Stromal cell of bone marrow (primary cell): ENCODE measurements around the gene AOAH.

Experiments used
- DNase-seq: peaks from one replicate; pipeline ENCODE4 v3.0.0-alpha.2; 2012; ENCODE audit warnings: low read depth

The AOAH gene

GRCh38 chr7:36546331-36546730, 178.0 kb downstream of the AOAH start:
- no peak for DNase-seq

DNA sequence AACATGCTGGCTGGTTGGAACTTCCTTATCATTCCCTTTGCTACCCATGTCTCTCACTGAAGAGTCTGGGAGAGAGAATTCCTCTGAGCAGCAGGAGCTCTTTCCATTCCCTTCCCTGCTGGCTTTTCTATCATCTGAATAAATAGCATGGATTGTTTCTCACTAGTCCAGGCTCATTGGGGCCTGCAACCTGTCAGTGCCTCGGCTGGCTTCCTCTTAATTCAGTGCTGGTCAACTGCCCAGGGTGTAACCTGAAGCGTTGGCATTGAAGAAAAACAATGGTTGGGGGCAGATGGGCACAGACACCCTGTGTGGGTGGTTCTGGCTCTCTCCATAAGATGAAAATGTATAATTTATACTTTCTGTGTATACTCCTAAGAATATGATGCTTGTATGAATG, 179.0 kb downstream of the AOAH start:
- DNase-seq: no peak

DNA sequence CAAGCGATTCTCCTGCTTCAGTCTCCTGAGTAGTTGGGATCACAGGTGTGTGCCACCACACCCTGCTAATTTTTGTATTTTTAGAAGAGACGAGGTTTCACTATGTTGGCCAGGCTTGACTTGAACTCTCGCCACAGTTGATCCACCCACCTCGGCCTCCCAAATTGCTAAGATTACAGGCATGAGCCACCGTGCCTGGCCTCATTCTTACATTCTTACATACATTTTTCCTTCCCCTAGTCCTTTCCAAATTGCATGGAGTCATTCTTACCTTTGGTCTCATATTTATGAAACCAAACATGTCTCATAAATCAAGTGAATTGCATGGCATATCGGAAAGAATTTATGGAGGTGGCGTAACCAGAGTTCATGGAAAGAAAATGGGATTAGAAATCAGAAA, 186.2 kb downstream of the AOAH start:
- DNase-seq: no peak

DNA sequence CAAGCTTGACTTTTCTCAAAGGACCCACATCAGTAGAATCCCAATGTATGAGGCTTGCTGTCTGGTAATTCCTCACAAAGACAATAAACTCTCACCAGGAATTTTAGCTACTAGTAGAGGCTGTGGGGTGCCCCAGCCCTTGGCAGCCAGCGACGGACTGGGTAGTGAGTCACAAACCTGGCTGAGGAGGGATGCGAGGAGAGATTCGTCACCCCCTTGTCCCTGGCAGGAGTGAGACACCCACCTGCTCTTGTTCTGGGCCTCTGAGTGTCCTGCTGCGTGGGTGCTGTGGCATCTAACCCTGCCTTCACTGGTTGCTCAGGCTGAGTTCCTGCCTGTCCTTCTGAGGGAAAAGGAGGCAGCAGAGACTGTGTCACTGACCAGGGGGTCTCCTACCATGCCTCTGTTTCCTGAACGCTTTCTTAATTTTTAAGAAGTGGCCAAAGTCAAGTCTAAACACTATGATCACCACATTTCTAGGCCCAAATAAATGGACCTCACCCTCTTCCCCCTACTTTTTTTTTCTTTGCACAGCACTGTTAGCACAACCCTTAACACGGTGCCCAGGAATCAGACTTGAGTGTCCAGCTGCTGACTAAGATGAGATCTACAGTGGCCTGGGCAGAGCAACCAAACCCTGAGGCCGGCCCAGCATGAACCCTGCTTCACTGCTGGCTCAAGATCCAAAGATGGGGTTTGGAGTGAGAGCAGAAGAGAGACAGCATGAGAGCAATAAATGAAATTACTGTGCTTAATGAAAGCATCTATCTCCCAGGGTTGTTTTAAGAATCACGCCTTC, 188.2 kb downstream of the AOAH start:
- DNase-seq: no peak

DNA sequence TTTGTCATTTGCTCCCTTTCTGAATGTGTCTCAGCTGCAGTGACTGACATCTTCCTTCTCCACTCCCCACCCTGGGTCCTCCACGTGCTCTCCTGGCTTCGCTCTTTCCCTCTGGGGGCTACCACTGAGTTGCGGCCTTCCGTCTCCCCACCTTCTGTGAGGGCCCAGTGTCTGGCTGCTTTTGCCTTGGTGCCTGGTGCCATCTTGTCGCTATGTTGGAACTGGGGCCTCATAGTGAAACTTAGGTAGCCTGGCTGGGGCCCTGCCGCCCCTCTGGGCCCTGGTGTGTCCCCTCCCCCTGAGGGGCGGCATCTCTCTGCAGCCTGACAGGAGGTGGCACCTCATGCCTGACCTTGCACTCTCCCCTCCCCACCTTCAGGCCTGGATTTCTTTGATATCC, 190.6 kb downstream of the AOAH start:
- no peak for DNase-seq

- DNase-seq: no peak
Measured at GRCh38 chr7:36532981-36533499, 191.3 kb downstream of the AOAH start.

GRCh38 chr7:36531951-36532350, 192.3 kb downstream of the AOAH start:
- DNase-seq: no peak

- no peak for DNase-seq
Measured at GRCh38 chr7:36530456-36530855, 193.8 kb downstream of the AOAH start.

DNA sequence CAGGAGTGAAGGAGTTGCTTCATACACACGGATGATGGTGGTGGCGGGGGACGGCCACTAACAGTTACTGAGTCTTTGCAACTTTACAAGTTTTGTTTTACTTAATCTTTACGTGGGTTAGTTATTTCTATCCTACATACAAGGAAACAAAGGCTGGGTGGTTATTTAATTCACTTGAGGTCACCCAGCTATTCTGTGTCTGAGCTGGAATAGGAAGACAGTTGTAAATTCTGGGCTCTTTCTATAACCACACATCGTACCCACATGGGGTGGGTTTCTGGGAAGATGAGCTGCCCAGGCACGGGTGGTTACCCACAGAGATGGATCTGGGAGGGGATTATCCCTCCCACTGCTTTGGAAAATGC, 196.8 kb downstream of the AOAH start:
- no peak for DNase-seq

GRCh38 chr7:36526863-36527548, 197.3 kb downstream of the AOAH start:
- peak; percentile 18 for DNase-seq

DNA sequence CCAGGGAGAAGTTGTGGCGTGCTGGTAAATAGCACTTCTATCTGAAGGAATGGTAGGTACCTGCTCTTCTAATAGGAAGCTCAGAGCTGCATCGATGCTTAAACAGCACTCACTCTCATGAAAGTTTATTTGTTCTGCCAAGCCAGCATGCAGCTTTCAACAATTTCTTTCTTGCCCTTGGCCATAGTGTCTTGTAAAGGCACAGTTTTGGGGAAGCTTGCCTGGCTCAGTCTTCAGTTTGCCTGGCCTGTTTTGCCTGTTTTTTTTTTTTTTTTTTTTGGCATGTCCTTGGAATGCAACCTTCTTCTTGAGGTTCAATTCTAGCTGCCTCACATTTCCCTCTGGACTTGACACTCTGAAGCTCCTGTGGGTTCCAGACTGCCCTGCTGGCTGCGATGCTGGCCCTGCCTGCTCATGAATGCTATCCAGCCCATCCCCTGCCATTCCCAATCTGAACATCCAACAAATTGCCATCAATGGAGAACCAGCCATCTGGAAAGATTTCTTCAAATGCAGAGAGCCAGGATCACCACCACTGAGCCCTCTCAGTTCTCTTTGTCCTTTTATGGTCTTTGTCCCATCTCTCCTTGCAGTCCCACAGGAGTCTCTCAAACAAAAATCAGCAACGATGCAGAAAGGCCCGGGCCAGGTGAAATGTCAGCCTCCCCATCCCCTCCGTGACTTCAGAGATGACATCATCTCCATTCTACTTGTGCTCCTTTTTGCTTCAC, 200.8 kb downstream of the AOAH start:
- no peak for DNase-seq

DNA sequence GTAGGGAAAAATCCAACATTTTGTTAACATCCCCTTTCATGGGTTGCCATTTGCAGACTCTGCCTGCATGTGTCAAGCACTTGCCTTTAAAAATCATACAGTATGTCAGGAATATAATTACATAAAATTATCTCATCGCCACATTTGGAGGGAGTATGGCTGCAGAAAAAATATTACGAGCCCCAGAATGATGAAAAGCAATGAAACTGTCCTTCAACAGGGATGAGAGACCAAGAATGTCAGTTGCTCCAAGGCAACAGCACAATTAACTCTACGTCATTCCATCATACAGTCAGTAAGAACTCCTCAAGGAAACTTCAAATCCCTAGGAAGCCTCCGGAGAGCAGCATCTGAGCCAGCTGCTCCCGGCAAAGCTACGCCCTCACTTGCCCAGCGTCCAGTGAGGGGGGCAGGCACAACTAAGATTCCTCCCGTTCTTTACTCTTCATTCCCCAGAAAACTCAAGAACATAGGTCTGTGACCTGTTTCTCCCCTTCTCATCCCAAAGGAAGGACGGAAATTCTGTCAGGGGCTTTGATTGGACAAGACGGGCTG, 201.8 kb downstream of the AOAH start:
- no peak for DNase-seq

DNA sequence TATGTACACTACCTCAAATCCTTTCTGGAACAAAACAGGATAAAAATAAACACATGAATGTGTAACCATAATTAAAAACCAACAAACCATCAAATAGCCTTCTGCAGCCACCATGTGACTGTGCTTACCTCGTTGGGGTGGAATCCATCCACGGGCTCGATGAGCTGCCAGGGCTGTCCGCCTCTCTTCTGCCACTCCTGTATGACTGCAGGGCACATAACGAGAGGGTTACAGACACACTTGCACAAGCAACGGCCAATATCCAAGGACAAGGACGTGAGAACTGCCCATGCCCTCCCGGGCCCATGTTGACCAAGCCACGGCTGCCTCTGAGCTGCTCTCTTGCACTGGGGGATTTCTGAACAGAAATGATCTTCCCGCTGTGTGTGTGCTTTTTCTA, 202.4 kb downstream of the AOAH start:
- DNase-seq: no peak

DNA sequence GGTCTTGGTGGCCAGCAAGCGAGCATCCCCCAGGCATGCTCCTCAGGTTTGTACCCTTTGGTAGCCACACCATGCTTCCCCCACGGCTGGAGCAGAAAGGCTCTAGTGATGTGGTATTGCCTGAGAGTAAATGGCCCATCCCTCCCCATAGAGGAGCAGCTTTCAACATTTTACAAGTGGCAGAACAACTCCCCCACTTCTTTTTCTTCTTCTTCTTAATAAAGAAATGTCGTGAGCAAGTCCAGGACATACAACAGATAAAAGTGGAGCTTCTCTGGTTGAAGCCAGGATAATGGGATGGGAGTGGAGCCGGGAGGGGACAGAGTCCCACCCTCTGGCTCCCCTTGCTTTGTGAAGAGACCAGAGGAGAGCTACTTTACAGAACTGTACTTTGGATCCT, 203.2 kb downstream of the AOAH start:
- DNase-seq: no peak

GRCh38 chr7:36515847-36516246, 208.4 kb downstream of the AOAH start:
- DNase-seq: no peak

DNA sequence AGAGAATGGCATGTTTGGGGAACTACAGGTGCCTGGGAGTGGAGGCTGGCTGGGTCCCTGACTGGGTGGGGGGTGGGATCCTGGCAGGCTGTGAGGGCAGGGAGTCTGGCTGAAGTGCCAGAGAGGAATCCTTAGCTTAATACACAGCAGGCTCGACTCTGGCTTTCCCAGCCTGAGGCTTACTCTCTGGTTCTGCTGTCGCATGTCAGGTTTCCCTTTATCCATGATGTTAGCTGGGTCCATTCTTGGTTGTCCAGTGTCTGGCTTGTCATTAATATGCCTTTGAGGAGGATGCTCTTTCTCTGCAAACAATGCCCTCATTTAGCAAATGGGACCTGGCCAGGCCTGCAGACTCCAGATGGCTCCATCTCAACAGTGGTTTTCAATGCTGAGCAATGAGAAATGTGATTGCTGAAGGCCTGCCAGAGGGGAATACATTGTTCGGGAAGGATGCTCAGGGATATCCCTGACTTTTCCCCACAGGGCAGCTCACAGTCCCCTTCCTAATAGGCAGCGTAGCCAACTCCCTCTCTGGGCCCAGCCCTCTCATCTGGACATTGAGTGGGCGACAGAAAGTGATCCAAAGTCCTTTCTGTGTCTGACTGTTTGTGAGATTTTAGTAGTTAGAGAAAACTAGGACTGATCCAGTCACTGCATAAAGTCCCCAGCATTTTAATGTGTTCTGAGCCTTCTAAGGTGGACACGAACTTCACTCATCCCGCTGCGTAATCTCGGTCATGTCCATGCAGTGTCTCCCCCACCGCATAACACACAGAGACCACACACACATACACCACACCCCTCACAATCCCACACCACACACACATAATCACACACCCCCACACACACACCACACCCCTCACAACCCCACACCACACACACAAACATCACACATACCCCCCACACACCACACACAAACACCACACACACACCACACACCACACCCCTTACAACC, 209.7 kb downstream of the AOAH start:
- no peak for DNase-seq

DNA sequence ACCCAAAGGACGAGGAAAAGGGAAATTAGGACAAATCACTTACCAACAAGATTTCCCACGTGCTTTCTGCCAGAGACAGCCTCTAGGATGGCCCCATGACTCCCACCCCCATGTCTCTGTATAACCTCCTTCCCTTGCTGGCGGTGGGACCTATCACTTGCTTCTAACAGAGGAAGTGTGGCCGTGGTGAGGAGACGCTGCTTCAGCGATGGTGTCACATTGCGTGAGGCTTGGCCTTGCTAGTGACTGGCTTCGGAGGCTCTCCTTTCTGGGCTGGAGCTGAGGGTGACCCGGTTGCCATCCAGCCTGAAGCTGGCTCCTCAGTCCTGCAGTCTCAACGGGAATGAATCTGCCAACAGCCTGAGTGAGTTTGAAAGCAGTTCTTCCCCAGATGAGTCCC, 210.9 kb downstream of the AOAH start:
- no peak for DNase-seq

DNA sequence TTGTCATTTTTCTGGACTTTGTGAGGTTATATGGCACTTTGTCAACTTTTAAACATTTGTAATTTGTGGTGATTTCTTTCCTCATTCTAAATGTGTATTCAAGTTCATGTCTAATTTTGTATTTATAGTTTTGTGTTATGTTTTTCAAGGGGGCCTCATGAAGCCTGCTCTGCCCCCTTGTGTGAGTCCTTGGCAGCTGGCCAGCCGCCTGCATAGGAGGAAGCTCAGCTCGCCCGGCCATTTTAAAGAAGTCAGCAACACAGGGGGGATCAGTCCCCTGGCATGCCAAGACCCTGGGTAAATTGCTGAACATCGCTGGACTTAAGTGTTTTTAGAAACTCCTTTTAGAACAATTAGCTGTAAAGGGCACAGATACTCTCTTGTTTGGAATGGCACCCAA, 211.7 kb downstream of the AOAH start:
- no peak for DNase-seq

- DNase-seq: no peak
Measured at GRCh38 chr7:36509962-36510361, 214.3 kb downstream of the AOAH start.

DNA sequence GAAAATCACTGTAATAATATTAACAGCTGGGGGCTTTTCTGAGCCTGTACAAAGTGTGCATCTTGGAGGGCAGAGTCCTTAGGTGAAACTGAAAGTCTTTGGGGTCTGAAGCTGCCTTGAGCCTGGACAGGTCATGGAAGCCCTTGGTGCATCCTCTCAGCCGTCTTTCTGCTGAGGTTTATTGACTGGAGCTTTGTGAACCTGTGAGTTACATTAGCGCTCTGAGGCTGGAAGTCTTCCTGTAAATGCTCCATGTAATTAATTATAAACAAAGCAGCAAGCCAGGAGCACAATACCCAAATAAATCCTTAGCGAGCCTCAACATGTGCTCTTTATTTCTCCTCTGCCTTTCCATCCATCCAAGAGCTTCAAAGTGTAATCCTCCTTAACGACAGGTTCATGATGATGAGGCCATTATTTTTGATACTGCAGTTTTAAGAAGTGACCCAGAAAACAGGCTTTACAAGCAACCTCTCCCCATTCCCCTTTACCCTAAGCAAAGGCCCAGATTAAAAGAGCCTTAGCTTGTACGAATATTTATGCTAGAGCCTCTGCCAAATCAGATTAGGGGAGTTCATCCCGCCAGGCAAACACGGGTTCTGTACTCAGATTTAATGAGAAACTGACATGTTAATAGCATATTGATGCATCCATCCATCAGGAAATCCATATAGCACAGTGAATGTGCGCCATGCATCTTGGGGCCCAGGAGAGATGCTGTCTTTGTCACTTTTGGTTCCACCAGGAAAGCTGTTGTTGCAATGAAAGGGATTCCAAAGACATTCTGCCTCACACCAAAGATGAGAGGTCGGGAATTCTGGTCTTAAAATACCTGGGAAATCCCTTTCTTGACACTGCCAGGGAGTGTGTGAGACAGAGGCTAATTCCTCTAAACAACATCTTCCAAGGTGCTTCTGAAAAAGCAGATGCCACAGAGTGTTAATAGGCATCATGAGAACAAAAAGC, 216.5 kb downstream of the AOAH start:
- no peak for DNase-seq
